HEK293 (cell line): Measurements from ENCODE around the gene CA12.

ENCODE experiments used
- GLIS2 ChIP-seq: fragments of 450-650 bp; formaldehyde crosslinking; IDR thresholded peaks from 2 replicates; pipeline ENCODE4 v1.5.1; 2016; ENCODE audit warnings: missing biosample characterization, missing genetic modification characterization
- KLF7 ChIP-seq: fragments of 450-650 bp; formaldehyde crosslinking; IDR thresholded peaks from 2 replicates; pipeline ENCODE4 v1.5.1; 2016; ENCODE audit warnings: missing biosample characterization, missing genetic modification characterization, borderline replicate concordance
- OVOL3 ChIP-seq: fragments of 450-650 bp; formaldehyde crosslinking; IDR thresholded peaks from 2 replicates; pipeline ENCODE4 v1.5.1; 2016; ENCODE audit warnings: missing biosample characterization, missing genetic modification characterization
- PBX3 ChIP-seq: sonication (generic); formaldehyde crosslinking; IDR thresholded peaks from 2 replicates; pipeline ENCODE4 v1.8.1; 2022; ENCODE audit warnings: mild to moderate bottlenecking, moderate library complexity, missing genetic modification reagents
- PRDM4 ChIP-seq: fragments of 450-650 bp; formaldehyde crosslinking; IDR thresholded peaks from 2 replicates; pipeline ENCODE4 v1.5.1; 2017; ENCODE audit warnings: missing biosample characterization, missing genetic modification characterization
- SCRT2 ChIP-seq: fragments of 450-650 bp; formaldehyde crosslinking; IDR thresholded peaks from 2 replicates; pipeline ENCODE4 v1.5.1; 2016; ENCODE audit warnings: missing biosample characterization, missing genetic modification characterization
- SETDB1 ChIP-seq: IDR thresholded peaks from one replicate; pipeline ENCODE4 v1.6.1; 2017; ENCODE audit warnings: mild to moderate bottlenecking, low read length, moderate library complexity, mixed read lengths; ENCODE audit not compliant: insufficient read length
- SP3 ChIP-seq: fragments of 450-650 bp; formaldehyde crosslinking; IDR thresholded peaks from 2 replicates; pipeline ENCODE4 v1.5.1; 2016; ENCODE audit warnings: missing biosample characterization, missing genetic modification characterization
- SP7 ChIP-seq: fragments of 450-650 bp; formaldehyde crosslinking; IDR thresholded peaks from 2 replicates; pipeline ENCODE4 v1.5.1; 2016; ENCODE audit warnings: missing biosample characterization, missing genetic modification characterization
- ZBTB26 ChIP-seq: fragments of 450-650 bp; formaldehyde crosslinking; optimal IDR thresholded peaks from 2 replicates; pipeline ENCODE3; 2016; ENCODE audit warnings: missing biosample characterization, mild to moderate bottlenecking, missing genetic modification characterization
- ZBTB6 ChIP-seq: fragments of 450-650 bp; formaldehyde crosslinking; IDR thresholded peaks from 2 replicates; pipeline ENCODE4 v1.5.1; 2017; ENCODE audit warnings: missing biosample characterization, missing genetic modification characterization
- ZFHX2 ChIP-seq: fragments of 450-650 bp; formaldehyde crosslinking; conservative IDR thresholded peaks from 2 replicates; pipeline ENCODE4 v1.5.1; 2016; ENCODE audit warnings: missing biosample characterization, missing genetic modification characterization
- ZIC2 ChIP-seq: fragments of 450-650 bp; formaldehyde crosslinking; IDR thresholded peaks from 2 replicates; pipeline ENCODE4 v1.5.1; 2016; ENCODE audit warnings: missing biosample characterization, missing genetic modification characterization
- ZNF10 ChIP-seq: fragments of 450-650 bp; formaldehyde crosslinking; IDR thresholded peaks from 2 replicates; pipeline ENCODE4 v1.5.1; 2017; ENCODE audit warnings: missing biosample characterization, missing genetic modification characterization
- ZNF155 ChIP-seq: fragments of 450-650 bp; formaldehyde crosslinking; IDR thresholded peaks from 2 replicates; pipeline ENCODE4 v1.5.1; 2016; ENCODE audit warnings: missing biosample characterization, missing genetic modification characterization
- ZNF157 ChIP-seq: fragments of 450-650 bp; formaldehyde crosslinking; IDR thresholded peaks from 2 replicates; pipeline ENCODE4 v1.5.1; 2016; ENCODE audit warnings: missing biosample characterization, missing genetic modification characterization
- ZNF174 ChIP-seq: fragments of 450-650 bp; formaldehyde crosslinking; IDR thresholded peaks from 2 replicates; pipeline ENCODE4 v1.5.0; 2017; ENCODE audit warnings: missing biosample characterization, mild to moderate bottlenecking, missing genetic modification characterization
- ZNF362 ChIP-seq: fragments of 450-650 bp; formaldehyde crosslinking; IDR thresholded peaks from 2 replicates; pipeline ENCODE4 v1.5.1; 2016; ENCODE audit warnings: missing biosample characterization, missing genetic modification characterization
- ZNF37A ChIP-seq: fragments of 450-650 bp; IDR thresholded peaks from 2 replicates; pipeline ENCODE4 v1.5.1; 2018; ENCODE audit warnings: missing biosample characterization, missing genetic modification characterization
- ZNF391 ChIP-seq: fragments of 450-650 bp; formaldehyde crosslinking; IDR thresholded peaks from 2 replicates; pipeline ENCODE4 v1.5.1; 2016; ENCODE audit warnings: low read depth, missing biosample characterization, missing genetic modification characterization, borderline replicate concordance
- ZNF473 ChIP-seq: fragments of 450-650 bp; formaldehyde crosslinking; IDR thresholded peaks from 2 replicates; pipeline ENCODE4 v1.5.1; 2017; ENCODE audit warnings: missing biosample characterization, missing genetic modification characterization
- ZNF514 ChIP-seq: fragments of 450-650 bp; formaldehyde crosslinking; IDR thresholded peaks from 2 replicates; pipeline ENCODE4 v1.5.1; 2016; ENCODE audit warnings: missing biosample characterization, missing genetic modification characterization
- ZNF558 ChIP-seq: fragments of 450-650 bp; formaldehyde crosslinking; IDR thresholded peaks from 2 replicates; pipeline ENCODE4 v1.5.1; 2016; ENCODE audit warnings: missing biosample characterization, missing genetic modification characterization
- ZNF571 ChIP-seq: fragments of 450-650 bp; formaldehyde crosslinking; IDR thresholded peaks from 2 replicates; pipeline ENCODE4 v1.5.0; 2017; ENCODE audit warnings: missing biosample characterization, missing genetic modification characterization
- ZNF623 ChIP-seq: fragments of 450-650 bp; formaldehyde crosslinking; IDR thresholded peaks from 2 replicates; pipeline ENCODE4 v1.5.1; 2016; ENCODE audit warnings: missing biosample characterization, missing genetic modification characterization
- ZNF654 ChIP-seq: fragments of 450-650 bp; formaldehyde crosslinking; IDR thresholded peaks from 2 replicates; pipeline ENCODE4 v1.5.1; 2016; ENCODE audit warnings: low read depth, missing biosample characterization, missing genetic modification characterization
- ZNF664 ChIP-seq: fragments of 450-650 bp; formaldehyde crosslinking; IDR thresholded peaks from 2 replicates; pipeline ENCODE4 v1.5.1; 2016; ENCODE audit warnings: missing biosample characterization, missing genetic modification characterization
- ZNF692 ChIP-seq: fragments of 450-650 bp; formaldehyde crosslinking; IDR thresholded peaks from 2 replicates; pipeline ENCODE4 v1.5.1; 2016; ENCODE audit warnings: missing biosample characterization, missing genetic modification characterization
- ZNF792 ChIP-seq: fragments of 450-650 bp; formaldehyde crosslinking; IDR thresholded peaks from 2 replicates; pipeline ENCODE4 v1.5.1; 2016; ENCODE audit warnings: missing biosample characterization, missing genetic modification characterization
- ZSCAN30 ChIP-seq: fragments of 450-650 bp; IDR thresholded peaks from 2 replicates; pipeline ENCODE4 v1.5.1; 2018; ENCODE audit warnings: missing biosample characterization, mild to moderate bottlenecking, missing genetic modification characterization, moderate library complexity

Gene CA12

GRCh38 chr15:63277038-63277892 lies 104.4 kb downstream of the CA12 start, which contains the start of gene APH1B (continued):
- TF ChIP-seq PBX3 (CRISPR knock-in tag) (no peak), ZSCAN30 (tag by site-specific recombination) (no peak), ZFHX2 (tag by site-specific recombination) (peak; percentile 43; the same call in 1 of the 2 replicates), ZNF362 (tag by site-specific recombination) (no peak), GLIS2 (peak; percentile 70), SP7 (tag by site-specific recombination) (0 out of 2 replicates have a peak, but pooled peaks have one; percentile 9), ZNF623 (no peak), ZNF692 (tag by site-specific recombination) (peak; percentile 92), SCRT2 (tag by site-specific recombination) (peak; percentile 82), ZNF571 (no peak), ZNF37A (no peak), ZNF473 (tag by site-specific recombination) (no peak), ZNF792 (tag by site-specific recombination) (no peak), PRDM4 (no peak), ZNF514 (tag by site-specific recombination) (no peak), ZBTB6 (tag by site-specific recombination) (no peak), ZNF654 (no peak), ZNF10 (tag by site-specific recombination) (no peak), ZNF155 (no peak), ZNF174 (no peak), ZIC2 (tag by site-specific recombination) (peak; percentile 67), SETDB1 (no peak), SP3 (peak; percentile 32), ZNF558 (tag by site-specific recombination) (no peak), ZNF157 (no peak), OVOL3 (tag by site-specific recombination) (no peak), ZNF664 (tag by site-specific recombination) (no peak), ZBTB26 (tag by site-specific recombination) (peak; percentile 69), ZNF391 (0 out of 2 replicates have a peak, but pooled peaks have one; percentile 27), KLF7 (tag by site-specific recombination) (peak; percentile 52; the same call in 1 of the 2 replicates)
- TF ChIP-seq, all 188 proteins: peak for 34
